Stimulated activated CD4-positive, alpha-beta T cell treated with anti-CD3 and anti-CD28 coated beads, TNF-alpha, amount 100 ng/mL, for 1 hour (primary cell): ENCODE measurements around the gene SST.

Experiments
- DNase-seq, 3 donors: peaks; one replicate each; pipeline ENCODE4 v3.0.0-alpha.2; 2020; ENCODE audit warnings: low read depth in 3 of 3, low spot score in 1 of 3

SST gene

GRCh38 chr3:187636528-187636927 is 33.7 kb downstream of the SST start:
- DNase-seq = no peak

- DNase-seq = no peak
These were observed 39.8 kb downstream of the SST start for GRCh38 chr3:187630404-187630803.

GRCh38 chr3:187629711-187630110 is 40.5 kb downstream of the SST start:
- DNase-seq = no peak

GRCh38 chr3:187628169-187628568 is 42.0 kb downstream of the SST start:
- no peak for DNase-seq

- DNase-seq = no peak
These were observed 43.6 kb downstream of the SST start for GRCh38 chr3:187626581-187626980.

- no peak for DNase-seq
These were observed 45.6 kb downstream of the SST start for GRCh38 chr3:187624588-187624987.

DNA sequence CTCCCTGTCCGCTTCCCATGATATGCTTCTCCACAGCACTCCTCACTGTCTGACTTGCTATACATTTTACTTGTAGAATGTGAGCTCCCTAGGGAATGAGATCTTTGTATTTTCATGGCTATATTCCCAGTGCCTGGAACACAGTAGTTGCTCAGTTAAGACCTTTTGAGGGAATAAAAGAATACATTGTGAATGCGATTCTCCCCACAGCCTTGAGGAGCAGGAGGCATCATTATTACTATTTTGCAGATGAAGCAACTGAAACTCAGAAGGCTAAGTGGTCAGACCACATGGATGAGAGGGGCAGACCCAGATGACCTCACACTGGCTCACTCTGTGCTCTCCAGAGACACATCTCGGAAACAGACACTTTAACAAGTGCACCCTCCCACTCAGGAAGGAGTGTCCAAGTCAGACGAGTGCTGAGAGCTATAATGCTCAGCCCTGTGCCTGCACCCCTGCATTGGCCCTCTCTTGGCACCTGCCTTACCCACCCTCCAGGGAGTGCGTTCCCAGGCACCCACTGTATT is 46.8 kb downstream of the SST start:
- DNase-seq = no peak

GRCh38 chr3:187621881-187622280 is 48.3 kb downstream of the SST start:
- no peak for DNase-seq

DNA sequence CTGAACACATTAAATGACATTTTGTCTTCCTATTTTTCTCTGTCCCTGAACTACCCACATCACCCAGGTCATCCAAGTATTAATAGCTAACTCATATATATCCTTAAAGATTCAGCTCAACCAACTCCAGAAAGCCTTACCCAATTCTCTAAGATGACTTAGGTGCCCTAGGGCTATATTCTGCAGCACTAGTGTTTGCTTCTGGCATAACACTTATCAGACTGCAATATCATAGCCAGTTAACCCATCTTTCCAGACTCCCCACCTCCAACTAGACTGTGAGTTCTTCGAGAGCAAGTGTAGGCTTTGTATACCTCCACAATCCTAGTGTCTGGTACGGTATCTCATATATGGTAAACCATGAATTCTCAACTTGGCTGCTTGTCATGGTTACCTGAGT is 50.7 kb downstream of the SST start:
- no peak for DNase-seq
